OCI-LY7 (cell line): ENCODE measurements around the gene RECQL. TPM values are rescaled to one million over a fixed set of nuclear protein-coding genes. Genes with fewer than 3 reads are reported as not detected.

Experiments used
- BruUV-seq: library from RNA; stranded (reverse); fragments of 400-500 nt; replicated peaks from 2 replicates; lab custom pipeline; 2021; lab: Mats Ljungman, UMichigan
- CTCF ChIA-PET: fragments of 300-600 bp; sonication (Branson Sonifier 250); formaldehyde crosslinking; loops from one replicate; lab custom pipeline; 2022; ENCODE audit warnings: antibody characterized with exemption; ENCODE audit not compliant: unreplicated experiment; lab: Charles Lee
- POLR2A ChIA-PET: fragments of 300-600 bp; sonication (Branson Sonifier 250); formaldehyde crosslinking; loops from one replicate; lab custom pipeline; 2022; ENCODE audit warnings: antibody characterized with exemption; lab: Charles Lee
- DNase-seq: peaks from one replicate; pipeline ENCODE4 v3.0.0-alpha.2; 2015; ENCODE audit warnings: low spot score
- H2AFZ ChIP-seq: fragments of 200-600 bp; sonication (generic), shearing (Covaris generic); 2 replicates; pipeline ENCODE4 v1.6.1; 2014; ENCODE audit warnings: mild to moderate bottlenecking, antibody characterized with exemption, low read length, moderate library complexity
- H3K27ac ChIP-seq: fragments of 200-600 bp; sonication (generic); 2 replicates; pipeline ENCODE4 v1.5.1; 2014; ENCODE audit warnings: mixed run types, low read depth, mild to moderate bottlenecking, moderate library complexity, low read length, inconsistent platforms; ENCODE audit not compliant: poor library complexity, severe bottlenecking
- H3K36me3 ChIP-seq: fragments of 200-600 bp; sonication (generic); 2 replicates; pipeline ENCODE4 v1.6.1; 2014; ENCODE audit warnings: mild to moderate bottlenecking, antibody characterized with exemption, low read length, moderate library complexity, mixed read lengths; ENCODE audit not compliant: insufficient read depth
- H3K4me1 ChIP-seq: fragments of 200-600 bp; sonication (generic); 2 replicates; pipeline ENCODE4 v1.5.1; 2014; ENCODE audit warnings: mild to moderate bottlenecking, low read length; ENCODE audit not compliant: insufficient read depth, poor library complexity, severe bottlenecking
- H3K4me2 ChIP-seq: fragments of 200-600 bp; sonication (generic); 2 replicates; pipeline ENCODE4 v1.6.1; 2014; ENCODE audit warnings: mild to moderate bottlenecking, low read length
- H3K4me3 ChIP-seq: fragments of 200-600 bp; sonication (generic); 2 replicates; pipeline ENCODE4 v1.5.1; 2014; ENCODE audit warnings: mild to moderate bottlenecking, low read depth, low read length; ENCODE audit not compliant: poor library complexity, severe bottlenecking
- H3K79me2 ChIP-seq: fragments of 200-600 bp; sonication (generic); 2 replicates; pipeline ENCODE4 v1.6.1; 2016; ENCODE audit warnings: low read depth, mild to moderate bottlenecking, low read length, moderate library complexity, mixed read lengths; ENCODE audit not compliant: insufficient read depth
- H3K9me2 ChIP-seq: fragments of 200-600 bp; sonication (generic); 2 replicates; pipeline ENCODE4 v1.6.1; 2016; ENCODE audit warnings: mild to moderate bottlenecking, low read length, mixed read lengths; ENCODE audit not compliant: insufficient read depth
- H3K9me3 ChIP-seq: fragments of 200-600 bp; sonication (generic); 2 replicates; pipeline ENCODE4 v1.6.1; 2014; ENCODE audit warnings: mild to moderate bottlenecking, mixed run types, low read length, mixed read lengths
- H4K20me1 ChIP-seq: fragments of 200-600 bp; sonication (generic); 2 replicates; pipeline ENCODE4 v1.6.1; 2014; ENCODE audit warnings: mild to moderate bottlenecking, antibody characterized with exemption, low read length, moderate library complexity, mixed read lengths; ENCODE audit not compliant: insufficient read depth
- EZH2phosphoT487 ChIP-seq: fragments of 200-600 bp; sonication (generic); IDR thresholded peaks from 2 replicates; pipeline ENCODE4 v1.6.1; 2018; ENCODE audit warnings: low read depth, borderline replicate concordance, mild to moderate bottlenecking, mixed run types, antibody characterized with exemption, low read length, moderate library complexity, mixed read lengths
- intact Hi-C: fragments of 100-400 bp; cut with micrococcal nuclease; formaldehyde crosslinking; loops from one replicate; pipeline ENCODE4 v1.10.0; 2022; ENCODE audit not compliant: unreplicated experiment
- total RNA-seq, 2 experiments: library from RNA; depleted of rRNA in 1 of 2; stranded (reverse); fragments of >200 nt in 1 of 2; shearing (Covaris generic) in 1 of 2; gene quantifications; 2 replicates each; pipeline ENCODE4 v1.2.3, GENCODE V29; 2014 to 2022
- TF ChIP-seq, protein P1 (sequence below): fragments of 200-600 bp; sonication (generic); conservative IDR thresholded peaks from 2 replicates; pipeline ENCODE4 v1.5.1; 2014; ENCODE audit warnings: mild to moderate bottlenecking, antibody characterized with exemption, low read length, moderate library complexity, mixed read lengths

RECQL gene
- total RNA-seq, 2 experiments from 2014 or later, result 53.1 to 72.8 TPM

DNA sequence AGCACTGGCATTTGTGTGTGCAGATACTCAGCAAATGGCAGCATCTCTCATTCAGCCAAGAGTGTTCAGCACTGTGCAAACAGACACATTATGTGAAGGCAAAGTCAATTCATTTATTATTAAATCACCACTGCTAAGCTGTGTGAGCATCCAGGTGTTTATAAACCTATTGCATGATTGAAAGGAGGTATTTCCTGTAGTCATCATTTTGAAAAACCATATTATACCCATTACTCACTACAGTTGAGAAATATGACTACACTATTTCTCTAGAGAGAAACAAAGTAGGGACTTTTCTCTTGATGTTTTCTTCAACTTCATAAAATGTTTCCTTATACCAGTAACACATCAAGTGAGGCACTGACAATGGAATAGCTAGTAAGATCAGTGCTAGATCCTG, 38.4 kb upstream of the RECQL start:
- CTCF ChIA-PET, result no interaction called here
- no peak for DNase-seq
- Histone ChIP-seq H3K4me2 (no peak overlapping the region), H2AFZ (no peak overlapping the region), H3K9me3 (no peaks in the 10 kb centered on the region), H3K27ac (no peak overlapping the region), H3K36me3 (no peaks in the 10 kb centered on the region), H3K79me2 (no peaks in the 10 kb centered on the region), H3K4me1 (no peaks in the 10 kb centered on the region), H3K9me2 (no peaks in the 10 kb centered on the region), H4K20me1 (no peaks in the 10 kb centered on the region), H3K4me3 (no peak overlapping the region)
- no peak for TF ChIP-seq EZH2phosphoT487
- TF ChIP-seq, protein P1, sequence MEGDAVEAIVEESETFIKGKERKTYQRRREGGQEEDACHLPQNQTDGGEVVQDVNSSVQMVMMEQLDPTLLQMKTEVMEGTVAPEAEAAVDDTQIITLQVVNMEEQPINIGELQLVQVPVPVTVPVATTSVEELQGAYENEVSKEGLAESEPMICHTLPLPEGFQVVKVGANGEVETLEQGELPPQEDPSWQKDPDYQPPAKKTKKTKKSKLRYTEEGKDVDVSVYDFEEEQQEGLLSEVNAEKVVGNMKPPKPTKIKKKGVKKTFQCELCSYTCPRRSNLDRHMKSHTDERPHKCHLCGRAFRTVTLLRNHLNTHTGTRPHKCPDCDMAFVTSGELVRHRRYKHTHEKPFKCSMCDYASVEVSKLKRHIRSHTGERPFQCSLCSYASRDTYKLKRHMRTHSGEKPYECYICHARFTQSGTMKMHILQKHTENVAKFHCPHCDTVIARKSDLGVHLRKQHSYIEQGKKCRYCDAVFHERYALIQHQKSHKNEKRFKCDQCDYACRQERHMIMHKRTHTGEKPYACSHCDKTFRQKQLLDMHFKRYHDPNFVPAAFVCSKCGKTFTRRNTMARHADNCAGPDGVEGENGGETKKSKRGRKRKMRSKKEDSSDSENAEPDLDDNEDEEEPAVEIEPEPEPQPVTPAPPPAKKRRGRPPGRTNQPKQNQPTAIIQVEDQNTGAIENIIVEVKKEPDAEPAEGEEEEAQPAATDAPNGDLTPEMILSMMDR, result no peak
- POLR2A ChIA-PET, result interaction anchor here (0.7 kb wide), 1 partner anchor 23 kb away, joined by 3 read pairs; no protein-coding TSS in a partner anchor
- intact Hi-C loops, result no loop called here
- no TSS peak for BruUV-seq

DNA sequence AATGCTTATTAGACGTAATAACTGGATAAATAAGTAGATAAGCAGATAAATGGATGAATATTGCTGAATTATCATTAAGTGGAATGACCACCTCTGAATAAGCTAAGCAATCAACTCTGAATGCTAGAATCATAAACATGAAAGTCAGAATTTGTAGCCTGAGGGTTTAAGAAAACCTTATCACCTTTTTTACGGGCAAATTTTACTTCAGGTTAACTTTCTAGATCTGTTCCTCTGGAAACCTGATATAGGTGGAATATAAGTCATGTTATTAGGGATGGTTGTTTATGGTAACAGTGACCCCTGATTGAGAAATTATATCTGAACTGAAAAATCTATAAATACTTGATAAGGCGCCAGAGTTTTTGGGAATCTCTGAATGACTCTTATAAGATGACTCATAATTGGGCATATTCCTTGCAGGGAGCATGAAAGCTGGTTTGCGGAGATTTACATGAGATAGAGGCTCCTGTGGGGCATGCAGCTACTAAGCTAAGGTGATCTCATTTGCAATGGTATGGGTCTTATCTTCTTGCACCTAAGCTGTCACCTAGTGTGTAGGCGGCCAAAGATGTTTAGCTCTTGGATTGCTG, 36.7 kb upstream of the RECQL start:
- Histone ChIP-seq H4K20me1 (no peaks in the 10 kb centered on the region), H2AFZ (no peak overlapping the region), H3K27ac (no peak overlapping the region), H3K4me1 (no peaks in the 10 kb centered on the region), H3K4me3 (no peak overlapping the region), H3K9me3 (no peaks in the 10 kb centered on the region), H3K36me3 (no peaks in the 10 kb centered on the region), H3K79me2 (no peaks in the 10 kb centered on the region), H3K4me2 (no peak overlapping the region), H3K9me2 (no peaks in the 10 kb centered on the region)
- TF ChIP-seq EZH2phosphoT487, result no peak
- TF ChIP-seq, protein P1, result no peak
- ChIA-PET CTCF (no interaction called here), POLR2A (interaction anchor here (0.6 to 1.8 kb wide), 5 partner anchors 13 to 60 kb away, joined by 3 to 6 read pairs (median 3); no protein-coding TSS in a partner anchor)
- no TSS peak for BruUV-seq
- intact Hi-C loops, result no loop called here
- no peak for DNase-seq

DNA sequence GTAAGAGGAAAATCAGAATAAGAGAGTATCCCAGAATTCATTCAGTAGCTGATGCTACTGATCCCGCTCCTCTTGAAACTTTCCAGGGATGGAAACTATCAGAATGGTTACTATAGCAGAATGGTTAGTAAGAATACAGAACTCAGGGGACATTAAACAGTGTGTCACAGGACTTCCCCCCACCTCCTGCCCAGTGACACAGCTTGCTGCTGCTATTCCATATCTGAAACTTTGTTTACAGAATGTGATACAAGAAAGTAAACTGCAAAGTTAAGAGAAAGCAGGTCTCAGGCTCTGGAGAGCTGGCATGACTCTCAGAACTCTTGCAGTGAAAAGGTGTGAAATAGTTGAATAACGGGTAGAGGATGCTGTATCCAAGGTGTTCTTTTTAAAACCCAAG, 28.0 kb upstream of the RECQL start:
- Histone ChIP-seq H3K27ac (no peak overlapping the region), H3K9me3 (no peaks in the 10 kb centered on the region), H3K4me1 (peaks cover 24% of the 10 kb centered on the region), H3K4me2 (no peak overlapping the region), H3K9me2 (no peaks in the 10 kb centered on the region), H3K79me2 (no peaks in the 10 kb centered on the region), H3K4me3 (no peak overlapping the region), H4K20me1 (no peaks in the 10 kb centered on the region), H3K36me3 (no peaks in the 10 kb centered on the region), H2AFZ (no peak overlapping the region)
- intact Hi-C loops, result loop anchor here (5.0 kb wide), 1 partner anchor 128 kb away; the partner anchor contains the start of gene LDHB
- ChIA-PET POLR2A (interaction anchor here (0.7 to 0.9 kb wide), 2 partner anchors 30 to 996 kb away, joined by 3 read pairs; no protein-coding TSS in a partner anchor), CTCF (no interaction called here)
- TF ChIP-seq EZH2phosphoT487, result no peak
- TF ChIP-seq, protein P1, result no peak
- BruUV-seq, result no TSS peak
- no peak for DNase-seq
